PC-3 (cell line): ENCODE data around the gene ARHGAP5. TPM values are rescaled to one million over a fixed set of nuclear protein-coding genes. Genes with fewer than 3 reads are reported as not detected.

Experiments
- ATAC-seq: fragments of 200-7000 bp; cut with Tn5 transposase; 2 replicates; pipeline ENCODE4 v1.9.1; 2020; ENCODE audit warnings: mild to moderate bottlenecking, moderate library complexity
- BruUV-seq: library from RNA; stranded (reverse); fragments of 400-500 nt; replicated peaks from 2 replicates; lab custom pipeline; 2021; lab: Mats Ljungman, UMichigan
- CTCF ChIA-PET: fragments of 300-600 bp; sonication (Branson Sonifier 250); formaldehyde crosslinking; loops from one replicate; lab custom pipeline; 2022; ENCODE audit warnings: antibody characterized with exemption; lab: Charles Lee
- POLR2A ChIA-PET: fragments of 300-600 bp; sonication (Branson Sonifier 250); formaldehyde crosslinking; loops from one replicate; lab custom pipeline; 2022; ENCODE audit warnings: antibody characterized with exemption; ENCODE audit not compliant: unreplicated experiment; lab: Charles Lee
- DNase-seq: peaks from one replicate; pipeline ENCODE4 v3.0.0-alpha.2; 2015
- H2AFZ ChIP-seq: fragments of 300-600 bp; sonication (generic); 2 replicates; pipeline ENCODE4 v1.6.0; 2016; ENCODE audit warnings: antibody characterized with exemption, low read length
- H3F3A ChIP-seq: fragments of 300-600 bp; sonication (generic); one replicate; pipeline ENCODE4 v1.6.0; 2017; ENCODE audit warnings: antibody characterized with exemption, low read length, control low read depth, mild to moderate bottlenecking; ENCODE audit not compliant: unreplicated experiment
- H3K27ac ChIP-seq: fragments of 300-600 bp; sonication (generic); 2 replicates; pipeline ENCODE4 v1.5.1; 2016; ENCODE audit warnings: mild to moderate bottlenecking, low read length
- H3K27me3 ChIP-seq: fragments of 300-600 bp; sonication (generic); 2 replicates; pipeline ENCODE4 v1.6.1; 2016; ENCODE audit warnings: low read length, mixed read lengths
- H3K36me3 ChIP-seq: fragments of 300-600 bp; sonication (generic); 2 replicates; pipeline ENCODE4 v1.6.1; 2016; ENCODE audit warnings: low read depth, mixed run types, low read length, mixed read lengths
- H3K4me1 ChIP-seq: fragments of 300-600 bp; sonication (generic); 2 replicates; pipeline ENCODE4 v1.5.1; 2016; ENCODE audit warnings: low read length; ENCODE audit not compliant: insufficient read depth
- H3K4me2 ChIP-seq: fragments of 300-600 bp; sonication (generic); 2 replicates; pipeline ENCODE4 v1.6.0; 2016; ENCODE audit warnings: low read length
- H3K4me3 ChIP-seq: fragments of 300-600 bp; sonication (generic); 2 replicates; pipeline ENCODE4 v1.5.1; 2016; ENCODE audit warnings: mild to moderate bottlenecking, low read length, mixed read lengths
- H3K79me2 ChIP-seq: fragments of 300-600 bp; sonication (generic); 2 replicates; pipeline ENCODE4 v1.6.1; 2017; ENCODE audit warnings: low read length, mixed read lengths
- H3K9ac ChIP-seq: fragments of 300-600 bp; sonication (generic); 2 replicates; pipeline ENCODE4 v1.6.0; 2016; ENCODE audit warnings: mild to moderate bottlenecking, low read length
- H3K9me2 ChIP-seq: fragments of 300-600 bp; sonication (generic); replicated peaks from 2 replicates; pipeline ENCODE4 v1.6.1; 2016; ENCODE audit warnings: mixed run types, low read length, mixed read lengths
- H3K9me3 ChIP-seq: fragments of 300-600 bp; sonication (generic); 2 replicates; pipeline ENCODE4 v1.6.1; 2016; ENCODE audit warnings: low read length, mixed read lengths
- H4K20me1 ChIP-seq: fragments of 300-600 bp; sonication (generic); 2 replicates; pipeline ENCODE4 v1.6.1; 2016; ENCODE audit warnings: low read length, mixed read lengths
- EZH2 ChIP-seq: fragments of 300-600 bp; sonication (generic); IDR thresholded peaks from one replicate; pipeline ENCODE4 v1.6.1; 2017; ENCODE audit warnings: antibody characterized with exemption, mild to moderate bottlenecking, low read length; ENCODE audit not compliant: unreplicated experiment
- EZH2phosphoT487 ChIP-seq: fragments of 300-600 bp; sonication (generic); IDR thresholded peaks from 2 replicates; pipeline ENCODE4 v1.6.1; 2018; ENCODE audit warnings: mild to moderate bottlenecking, antibody characterized with exemption, low read length, borderline replicate concordance
- intact Hi-C: fragments of 100-400 bp; cut with micrococcal nuclease; formaldehyde crosslinking; loops from 2 replicates; pipeline ENCODE4 v1.9.0; 2023
- total RNA-seq: library from RNA; depleted of rRNA; stranded (reverse); fragments of >200 nt; gene quantifications from 2 replicates; pipeline ENCODE4 v1.2.3, GENCODE V29; 2014
- TF ChIP-seq, protein P1 (sequence below): fragments of 300-600 bp; sonication (generic); conservative IDR thresholded peaks from 2 replicates; pipeline ENCODE4 v1.5.1; 2017; ENCODE audit warnings: antibody characterized with exemption, low read depth, mild to moderate bottlenecking, low read length

Gene ARHGAP5
- total RNA-seq, 1 experiment from 2014 or later = 46.4 TPM

DNA sequence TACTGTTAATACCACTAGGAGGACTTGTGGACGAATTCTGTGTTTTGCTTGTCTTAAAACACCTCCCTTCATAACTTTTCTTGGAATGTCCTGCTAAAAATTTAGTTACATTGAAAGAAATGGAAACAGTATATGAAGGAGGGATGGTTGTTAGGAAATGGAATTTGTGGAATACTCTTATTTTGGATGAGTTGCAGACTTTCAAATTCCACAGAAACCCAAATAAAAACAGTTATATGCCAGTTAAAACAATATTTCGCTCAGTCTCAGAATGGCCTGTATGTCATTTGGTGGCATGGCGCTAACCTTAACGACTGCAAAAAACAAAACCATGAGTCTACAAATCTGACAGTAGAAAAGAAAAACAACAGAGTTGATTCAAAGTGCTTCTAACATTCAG is 12.2 kb upstream of the ARHGAP5 start:
- H3K36me3 ChIP-seq = no peaks in the 10 kb centered on the region
- no TSS peak for BruUV-seq
- no peaks in the 10 kb centered on the region for H3K9me2 ChIP-seq
- ChIA-PET CTCF (no interaction called here), POLR2A (no interaction called here)
- H3K4me3 ChIP-seq = no peak overlapping the region
- H3K27me3 ChIP-seq = no peaks in the 10 kb centered on the region
- H3K4me2 ChIP-seq = no peak overlapping the region
- no peak for ATAC-seq
- TF ChIP-seq, protein P1, sequence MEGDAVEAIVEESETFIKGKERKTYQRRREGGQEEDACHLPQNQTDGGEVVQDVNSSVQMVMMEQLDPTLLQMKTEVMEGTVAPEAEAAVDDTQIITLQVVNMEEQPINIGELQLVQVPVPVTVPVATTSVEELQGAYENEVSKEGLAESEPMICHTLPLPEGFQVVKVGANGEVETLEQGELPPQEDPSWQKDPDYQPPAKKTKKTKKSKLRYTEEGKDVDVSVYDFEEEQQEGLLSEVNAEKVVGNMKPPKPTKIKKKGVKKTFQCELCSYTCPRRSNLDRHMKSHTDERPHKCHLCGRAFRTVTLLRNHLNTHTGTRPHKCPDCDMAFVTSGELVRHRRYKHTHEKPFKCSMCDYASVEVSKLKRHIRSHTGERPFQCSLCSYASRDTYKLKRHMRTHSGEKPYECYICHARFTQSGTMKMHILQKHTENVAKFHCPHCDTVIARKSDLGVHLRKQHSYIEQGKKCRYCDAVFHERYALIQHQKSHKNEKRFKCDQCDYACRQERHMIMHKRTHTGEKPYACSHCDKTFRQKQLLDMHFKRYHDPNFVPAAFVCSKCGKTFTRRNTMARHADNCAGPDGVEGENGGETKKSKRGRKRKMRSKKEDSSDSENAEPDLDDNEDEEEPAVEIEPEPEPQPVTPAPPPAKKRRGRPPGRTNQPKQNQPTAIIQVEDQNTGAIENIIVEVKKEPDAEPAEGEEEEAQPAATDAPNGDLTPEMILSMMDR = no peak
- no peak for TF ChIP-seq EZH2phosphoT487
- TF ChIP-seq EZH2 = no peak
- DNase-seq = no peak
- H2AFZ ChIP-seq = no peak overlapping the region
- intact Hi-C loops = no loop called here
- no peak overlapping the region for H3K27ac ChIP-seq
- H3K9ac ChIP-seq = no peak overlapping the region
- no peaks in the 10 kb centered on the region for H3K79me2 ChIP-seq
- no peaks in the 10 kb centered on the region for H3K4me1 ChIP-seq
- no peaks in the 10 kb centered on the region for H3F3A ChIP-seq
- no peaks in the 10 kb centered on the region for H4K20me1 ChIP-seq
- no peaks in the 10 kb centered on the region for H3K9me3 ChIP-seq

DNA sequence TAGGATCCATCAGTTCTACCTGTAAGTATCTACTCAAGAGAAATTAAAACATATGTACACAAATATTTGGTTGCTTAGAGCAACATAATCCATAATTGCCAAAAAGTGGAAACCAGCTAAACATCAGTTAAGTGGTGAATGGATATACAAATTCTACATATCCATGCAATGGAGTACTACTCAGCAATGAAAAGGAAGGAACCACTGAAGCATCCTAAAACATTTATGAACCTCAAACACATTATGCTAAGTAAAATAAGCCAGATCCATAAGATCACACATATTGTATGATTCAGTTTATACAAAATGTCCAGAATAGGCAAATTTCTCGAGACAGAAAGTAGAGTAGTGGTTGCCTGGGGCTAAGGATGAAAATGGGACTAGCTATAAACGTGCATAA is 8.4 kb upstream of the ARHGAP5 start:
- no peak for ATAC-seq
- BruUV-seq = no TSS peak
- H3K4me3 ChIP-seq = no peak overlapping the region

DNA sequence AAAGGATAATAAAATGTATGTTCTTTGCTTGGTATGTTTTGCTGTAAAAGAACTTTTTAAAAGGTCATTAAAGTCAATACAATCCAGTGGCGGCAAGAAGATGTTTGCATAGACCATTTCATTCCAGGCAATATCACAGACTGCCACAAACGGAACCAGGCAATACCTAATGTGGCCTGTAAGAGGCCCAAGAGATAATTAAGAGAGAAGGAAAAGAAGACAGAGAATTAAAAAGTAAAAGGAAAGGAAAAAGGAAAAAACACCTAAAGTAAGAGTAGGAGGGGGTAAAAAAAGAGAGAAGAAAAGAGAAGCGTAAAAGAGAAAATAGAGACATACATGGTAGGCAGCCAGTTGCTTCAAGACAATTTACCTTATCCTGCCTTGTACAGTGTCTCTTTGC is 6.8 kb upstream of the ARHGAP5 start:
- no peaks in the 10 kb centered on the region for H3K27me3 ChIP-seq
- intact Hi-C loops = loop anchor here (10.0 kb wide), 1 partner anchor 255 kb away; no protein-coding TSS in a partner anchor
- H3K27ac ChIP-seq = no peak overlapping the region
- BruUV-seq = no TSS peak
- H3K9ac ChIP-seq = no peak overlapping the region
- TF ChIP-seq EZH2 (no peak), EZH2phosphoT487 (no peak)
- TF ChIP-seq, protein P1 = 0 out of 2 replicates have a peak, but pooled peaks have one; percentile 16
- DNase-seq (no peak), ATAC-seq (no peak)
- no peak overlapping the region for H2AFZ ChIP-seq
- H3K9me2 ChIP-seq = no peaks in the 10 kb centered on the region
- H3K4me1 ChIP-seq = peaks cover 15% of the 10 kb centered on the region
- ChIA-PET CTCF (no interaction called here), POLR2A (no interaction called here)
- no peaks in the 10 kb centered on the region for H3K9me3 ChIP-seq
- H3K4me3 ChIP-seq = no peak overlapping the region
- no peaks in the 10 kb centered on the region for H4K20me1 ChIP-seq
- no peak overlapping the region for H3K4me2 ChIP-seq
- H3K79me2 ChIP-seq = peaks cover 12% of the 10 kb centered on the region
- no peaks in the 10 kb centered on the region for H3F3A ChIP-seq
- H3K36me3 ChIP-seq = no peaks in the 10 kb centered on the region

More for the DNA sequence above, 8.4 kb upstream of the ARHGAP5 start:
- no peak for DNase-seq
- no peak overlapping the region for H3K4me2 ChIP-seq
- H3K4me1 ChIP-seq = no peaks in the 10 kb centered on the region
- no peaks in the 10 kb centered on the region for H4K20me1 ChIP-seq
- ChIA-PET POLR2A (no interaction called here), CTCF (no interaction called here)
- intact Hi-C loops = no loop called here
- H3K79me2 ChIP-seq = no peaks in the 10 kb centered on the region
- no peak overlapping the region for H2AFZ ChIP-seq
- TF ChIP-seq EZH2phosphoT487 = no peak
- TF ChIP-seq EZH2 = no peak
- TF ChIP-seq, protein P1 = no peak
- no peaks in the 10 kb centered on the region for H3K9me2 ChIP-seq
- no peaks in the 10 kb centered on the region for H3K9me3 ChIP-seq
- no peak overlapping the region for H3K27ac ChIP-seq
- no peaks in the 10 kb centered on the region for H3K27me3 ChIP-seq
- H3F3A ChIP-seq = no peaks in the 10 kb centered on the region
- H3K36me3 ChIP-seq = no peaks in the 10 kb centered on the region
- no peak overlapping the region for H3K9ac ChIP-seq
